Measurements from ENCODE around the gene RAB13.

RAB13 gene

DNA sequence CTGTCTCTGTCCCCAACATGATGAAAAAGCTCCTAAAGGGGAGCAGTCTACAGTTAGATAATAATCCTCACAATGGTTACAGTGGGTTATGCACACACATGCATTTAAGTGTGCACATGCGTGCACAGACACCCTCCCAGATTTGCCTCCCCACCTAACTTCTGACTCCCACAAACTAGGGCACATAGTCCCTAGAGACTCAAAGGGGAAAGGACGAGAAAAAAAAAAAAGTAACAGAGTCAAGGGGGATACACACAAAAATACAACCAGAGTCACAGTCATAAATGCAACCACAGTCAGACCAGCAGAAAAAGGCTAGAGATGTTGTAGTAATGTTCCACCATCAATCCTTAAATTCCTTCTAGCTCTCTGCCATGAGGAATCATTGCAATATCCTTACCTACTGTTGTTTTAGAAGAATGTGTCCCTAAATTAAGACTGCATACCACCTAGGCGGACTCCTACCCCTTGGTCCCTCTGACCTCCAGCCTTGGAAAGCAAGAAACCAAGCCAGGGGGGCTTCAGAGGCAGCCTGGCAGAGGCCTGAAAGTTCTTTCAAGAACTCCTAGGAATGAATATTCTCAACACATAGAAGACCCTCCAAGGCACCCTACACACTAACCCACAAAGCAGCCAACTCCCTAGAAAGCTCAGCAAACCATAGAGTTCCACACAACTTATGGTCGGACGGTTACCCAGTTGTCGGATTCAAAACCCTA, 29.0 kb downstream of the RAB13 start:
- no peak for DNase-seq (ENCODE audit: low read depth in 2 of 2)

DNA sequence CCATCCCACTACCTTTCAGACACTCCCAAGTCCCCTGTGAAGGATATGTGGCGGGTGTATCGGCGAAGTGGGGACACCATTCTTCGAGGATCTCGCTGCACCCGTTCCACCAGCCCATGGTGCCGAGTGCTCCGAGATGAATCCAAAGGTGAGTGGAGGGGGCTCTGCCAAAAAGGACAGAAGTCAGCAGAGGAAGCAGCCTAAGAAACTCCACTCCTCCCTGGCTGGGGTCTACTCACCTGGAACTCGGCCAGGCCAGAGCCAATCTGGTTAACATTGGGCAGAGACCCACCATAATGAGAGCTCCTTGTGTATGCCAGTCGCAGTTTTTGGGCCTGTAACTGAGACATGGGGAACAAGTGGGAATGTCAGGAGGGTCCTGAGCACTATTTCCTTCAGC, 31.3 kb downstream of the RAB13 start:
- no peak for DNase-seq (ENCODE audit: low read depth in 2 of 2)

DNA sequence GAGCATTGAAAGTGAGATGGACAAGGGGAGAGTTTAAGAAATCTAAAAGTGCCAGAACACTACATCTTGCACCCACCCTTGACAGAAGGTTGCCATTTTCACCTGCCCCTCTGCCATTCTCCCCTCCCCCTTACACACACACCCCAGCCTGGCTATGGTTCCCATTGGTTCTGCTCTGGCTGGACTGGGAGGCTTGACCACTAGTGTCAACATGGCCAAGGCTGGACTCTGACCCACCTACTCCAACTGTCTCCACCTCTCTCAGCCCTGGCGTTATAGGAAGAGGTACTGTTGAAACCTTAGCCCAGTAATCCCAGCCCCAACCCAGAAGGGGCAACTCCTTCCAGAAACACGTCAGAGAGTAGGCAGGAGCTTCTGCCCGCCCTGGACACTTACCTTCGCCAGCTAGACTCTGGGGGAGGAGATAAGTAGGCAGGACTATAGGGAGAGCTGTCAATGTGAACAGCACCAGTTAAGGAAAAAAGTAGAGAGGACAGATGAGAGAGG, 32.2 kb downstream of the RAB13 start:
- no peak for DNase-seq (ENCODE audit: low read depth in 2 of 2)

DNA sequence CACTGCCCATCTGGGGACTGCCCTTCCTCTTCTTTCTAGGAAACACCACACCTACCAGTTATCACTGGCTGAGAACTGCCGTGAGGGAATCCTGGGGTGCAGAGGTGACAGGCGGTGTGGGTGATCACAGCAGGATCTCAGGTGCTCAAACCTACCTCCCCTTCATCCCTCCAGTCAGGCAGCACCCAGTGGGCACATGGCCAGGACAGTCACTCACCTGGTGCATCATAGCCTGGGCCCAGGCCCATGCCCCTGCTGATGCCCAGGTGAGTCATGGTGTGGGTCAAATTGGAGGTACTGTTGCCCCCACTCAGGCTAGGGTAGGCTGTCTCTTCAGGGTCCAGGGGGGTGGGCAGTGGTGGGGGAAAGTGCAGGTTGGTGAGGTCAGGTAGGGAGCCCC, 34.3 kb downstream of the RAB13 start:
- DNase-seq (ENCODE audit: low read depth in 2 of 2): no peak

DNA sequence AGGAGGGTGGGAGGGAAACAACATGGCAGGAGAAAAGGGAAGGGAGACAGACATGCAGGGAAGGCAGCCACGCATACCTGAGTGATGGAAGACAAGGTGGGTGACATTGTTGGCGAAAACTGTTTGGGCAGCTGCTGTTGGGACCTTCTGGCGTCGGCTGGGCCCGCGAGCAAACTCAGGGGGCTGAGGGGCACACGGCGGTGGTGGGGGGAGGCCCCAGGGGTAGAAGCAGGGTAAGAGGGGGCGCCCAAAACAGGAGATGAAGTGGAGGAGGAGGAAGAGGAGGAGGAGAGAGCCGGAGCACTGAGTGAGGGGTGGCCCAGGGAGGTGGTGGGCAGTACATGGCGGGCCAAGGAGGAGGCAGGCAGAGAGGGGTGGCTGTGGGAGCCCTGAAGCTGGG, 35.0 kb downstream of the RAB13 start:
- DNase-seq (ENCODE audit: low read depth in 2 of 2): no peak

DNA sequence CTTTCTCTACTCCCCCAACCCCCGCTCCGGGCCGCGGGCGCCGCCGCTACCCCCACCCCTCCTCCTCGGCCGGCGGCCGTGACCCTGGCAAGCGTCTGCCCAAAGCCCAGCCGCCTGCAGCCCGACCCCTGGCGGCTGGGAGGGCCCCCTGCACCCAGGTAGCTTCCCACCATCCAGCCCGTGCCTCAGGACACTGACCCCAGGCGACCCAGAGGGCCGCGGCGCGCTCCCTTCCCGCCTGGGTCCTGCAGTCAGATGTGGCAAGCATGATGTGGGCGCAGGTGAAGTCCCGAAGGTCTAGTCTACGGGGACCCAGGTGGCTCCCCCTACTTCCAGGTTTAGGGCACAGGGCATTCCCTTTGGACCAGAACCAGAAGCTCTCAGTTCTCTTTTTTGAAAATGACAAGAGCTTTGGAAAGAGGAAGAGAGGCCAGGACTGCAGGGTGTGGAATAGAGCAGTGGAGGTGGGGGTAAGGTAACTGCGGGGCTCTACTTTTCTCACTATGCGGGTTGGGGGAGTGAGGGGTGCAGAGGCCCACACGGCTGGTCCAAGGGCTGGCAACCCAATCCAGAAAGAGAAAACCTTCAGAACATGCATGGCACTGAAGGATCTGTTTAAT, 39.4 kb downstream of the RAB13 start, which contains the start of gene DENND4B:
DENND4B (minus strand) TSS at position 97 of the 620 bp plus-strand sequence. CDS start 2,344 bp downstream, outside the sequence.
- peak; percentile 60 to 66 for DNase-seq (ENCODE audit: low read depth in 2 of 2)

DNA sequence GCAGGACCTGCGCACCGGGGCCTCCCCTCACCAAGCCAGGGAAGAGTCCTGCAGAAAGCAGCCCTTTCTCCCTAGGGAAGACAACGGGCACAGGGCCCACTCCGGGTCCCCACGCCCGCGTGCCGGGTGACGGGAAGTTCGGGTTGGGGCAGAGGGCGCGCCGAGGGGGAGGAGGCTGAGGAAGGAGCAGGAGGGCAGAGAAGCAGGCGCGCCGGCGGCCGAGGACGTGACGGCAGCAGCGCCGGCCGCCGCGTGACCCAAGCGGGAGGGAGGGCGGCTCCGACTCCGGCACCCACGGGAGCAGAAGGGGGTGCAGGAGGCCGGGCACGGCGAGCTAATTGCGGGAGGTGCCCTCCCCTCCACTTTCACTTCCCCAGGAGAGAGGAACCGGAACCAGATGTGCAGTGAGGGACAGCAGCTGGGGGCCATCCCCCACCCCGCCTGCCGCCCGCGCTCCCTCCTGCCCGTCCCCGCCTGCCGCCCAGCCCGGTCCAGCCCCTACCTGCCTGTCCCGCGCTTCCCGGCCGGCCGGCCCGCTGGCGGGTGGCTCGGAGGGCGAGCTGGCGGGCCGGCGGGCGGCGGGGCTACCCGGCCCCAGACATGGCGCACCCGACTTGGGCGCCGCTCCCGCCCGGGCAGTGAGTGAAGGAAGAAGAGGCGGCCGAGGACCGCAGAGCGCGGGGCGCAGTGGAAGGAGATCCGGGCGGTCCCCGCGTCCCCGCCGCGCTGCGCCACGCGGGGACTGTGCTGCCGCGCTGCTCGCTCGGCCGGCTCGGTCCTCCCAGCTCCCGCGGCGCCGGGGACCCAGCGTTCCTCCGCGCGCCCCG, 40.1 kb downstream of the RAB13 start:
- DNase-seq (ENCODE audit: low read depth in 2 of 2): peak; percentile 45 to 58

DNA sequence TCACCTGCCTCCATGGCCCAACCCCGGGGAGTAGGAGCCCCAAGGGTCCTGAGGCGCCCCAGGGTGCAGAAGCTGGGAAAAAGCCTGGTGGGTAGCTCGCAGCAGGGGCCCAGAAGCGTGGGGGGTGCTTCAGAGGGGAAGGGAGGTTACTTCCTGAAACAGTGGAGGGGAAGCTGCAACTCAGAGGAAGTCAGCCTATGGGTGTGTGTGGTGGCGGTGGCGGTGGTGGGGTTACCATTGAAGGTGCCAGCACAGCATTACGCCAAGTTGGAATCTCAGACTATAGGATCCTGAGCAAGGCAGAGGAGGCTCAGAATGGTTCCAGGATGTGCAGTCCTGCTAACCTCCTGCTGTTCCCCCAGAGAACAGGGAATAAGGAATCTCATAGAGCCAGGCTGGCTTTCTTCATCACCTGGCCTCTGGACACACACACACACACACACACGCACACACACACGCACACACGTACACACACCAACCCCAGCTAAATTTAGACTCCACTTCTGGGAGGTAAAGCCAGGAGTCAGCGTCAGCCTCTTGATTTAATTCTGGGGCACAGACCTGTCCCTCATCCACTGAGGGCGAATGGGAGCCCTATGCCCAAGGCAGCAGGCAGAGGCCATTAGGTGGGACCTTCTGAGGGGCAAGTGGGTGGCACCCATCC, 40.9 kb downstream of the RAB13 start:
- peak; percentile 48 to 67 for DNase-seq (ENCODE audit: low read depth in 2 of 2)

DNA sequence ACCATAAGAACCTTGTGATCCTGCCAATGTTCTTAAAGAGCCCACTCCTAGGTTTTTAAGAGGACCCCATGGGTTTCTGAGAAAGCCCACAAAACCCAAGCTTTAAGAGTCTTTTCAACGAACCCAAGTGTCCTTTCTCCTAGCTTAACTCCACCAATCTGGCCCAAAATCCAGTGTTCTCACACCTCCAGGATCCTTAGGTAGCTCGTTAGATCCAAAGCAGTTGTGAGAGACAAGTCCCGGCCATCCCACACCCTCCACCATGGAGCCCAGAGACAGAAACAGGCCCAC, 41.4 kb downstream of the RAB13 start:
- DNase-seq (ENCODE audit: low read depth in 2 of 2): no peak

DNA sequence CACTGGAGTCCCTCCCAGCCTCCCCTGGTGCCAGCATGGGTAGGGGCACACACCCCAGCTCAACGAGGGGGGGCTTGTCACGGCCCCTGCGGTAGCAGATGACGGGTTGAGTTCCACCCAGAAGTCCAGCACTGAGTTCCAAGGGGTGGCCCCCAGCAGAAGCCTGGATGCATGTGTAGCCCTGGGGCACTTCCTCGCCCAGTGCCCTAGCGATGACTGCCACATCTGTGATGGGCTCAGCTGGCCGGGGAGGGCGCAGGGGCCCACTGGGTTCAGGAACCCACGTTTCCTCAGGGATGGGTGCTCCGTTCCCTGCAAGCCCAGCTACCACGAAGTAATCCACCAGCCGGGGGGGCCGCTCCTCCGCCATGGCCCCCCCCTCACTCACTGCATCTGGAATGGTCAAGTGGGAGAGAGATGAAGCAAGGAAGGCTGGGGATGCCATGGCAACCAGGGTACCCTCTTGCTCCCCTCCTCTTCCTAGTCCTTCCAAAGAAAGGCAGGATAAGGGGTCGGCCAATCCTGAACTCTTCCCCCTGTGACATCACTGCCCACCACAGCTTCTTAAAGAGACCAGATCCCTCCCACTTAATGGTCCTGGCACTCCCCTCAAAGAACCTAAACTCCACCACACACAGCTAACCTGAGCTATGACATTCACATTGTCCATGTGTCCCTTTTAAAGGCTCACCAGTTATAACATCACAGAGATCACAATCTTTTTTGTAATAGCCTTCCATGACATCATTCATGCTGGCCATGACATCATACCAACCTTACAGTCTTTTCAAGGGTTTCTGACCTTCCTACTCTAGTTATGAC, 41.9 kb downstream of the RAB13 start:
- no peak for DNase-seq (ENCODE audit: low read depth in 2 of 2)

DNA sequence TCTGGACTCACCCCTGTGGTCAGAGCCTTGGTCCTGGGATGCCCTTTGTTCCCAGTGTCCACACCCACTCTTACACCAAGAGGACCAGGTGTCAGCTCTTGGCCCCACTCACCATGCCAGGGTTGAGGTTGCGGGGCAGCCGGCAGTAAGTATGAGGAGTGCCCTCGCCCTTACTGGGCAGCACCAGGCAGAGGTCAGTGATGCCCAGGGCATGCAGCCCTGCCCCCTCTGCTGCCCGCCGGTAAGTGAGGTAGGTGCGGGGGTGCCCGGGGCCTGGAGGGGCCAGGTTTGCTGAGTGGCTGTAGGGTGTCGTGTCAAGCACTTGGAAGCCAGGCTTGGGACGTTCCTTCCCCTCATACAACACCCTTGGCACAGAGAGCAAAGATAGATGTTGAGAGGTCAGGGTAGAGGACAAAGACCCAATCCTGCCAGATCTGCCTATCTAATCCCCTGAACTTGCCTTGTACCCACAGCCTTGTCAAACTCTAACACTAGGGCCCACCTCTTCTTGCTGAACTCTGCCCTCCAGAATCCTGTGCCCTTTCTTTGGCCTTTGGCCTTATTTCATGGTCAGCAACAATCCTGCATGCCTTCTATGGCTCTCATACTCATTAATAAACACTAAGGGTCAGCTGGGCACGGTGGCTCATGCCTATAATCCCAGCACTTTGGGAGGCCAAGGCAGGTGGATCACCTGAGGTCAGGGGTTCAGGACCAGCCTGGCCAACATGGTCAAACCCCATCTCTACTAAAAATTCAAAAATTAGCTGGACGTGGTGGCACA, 43.2 kb downstream of the RAB13 start:
- no peak for DNase-seq (ENCODE audit: low read depth in 2 of 2)

DNA sequence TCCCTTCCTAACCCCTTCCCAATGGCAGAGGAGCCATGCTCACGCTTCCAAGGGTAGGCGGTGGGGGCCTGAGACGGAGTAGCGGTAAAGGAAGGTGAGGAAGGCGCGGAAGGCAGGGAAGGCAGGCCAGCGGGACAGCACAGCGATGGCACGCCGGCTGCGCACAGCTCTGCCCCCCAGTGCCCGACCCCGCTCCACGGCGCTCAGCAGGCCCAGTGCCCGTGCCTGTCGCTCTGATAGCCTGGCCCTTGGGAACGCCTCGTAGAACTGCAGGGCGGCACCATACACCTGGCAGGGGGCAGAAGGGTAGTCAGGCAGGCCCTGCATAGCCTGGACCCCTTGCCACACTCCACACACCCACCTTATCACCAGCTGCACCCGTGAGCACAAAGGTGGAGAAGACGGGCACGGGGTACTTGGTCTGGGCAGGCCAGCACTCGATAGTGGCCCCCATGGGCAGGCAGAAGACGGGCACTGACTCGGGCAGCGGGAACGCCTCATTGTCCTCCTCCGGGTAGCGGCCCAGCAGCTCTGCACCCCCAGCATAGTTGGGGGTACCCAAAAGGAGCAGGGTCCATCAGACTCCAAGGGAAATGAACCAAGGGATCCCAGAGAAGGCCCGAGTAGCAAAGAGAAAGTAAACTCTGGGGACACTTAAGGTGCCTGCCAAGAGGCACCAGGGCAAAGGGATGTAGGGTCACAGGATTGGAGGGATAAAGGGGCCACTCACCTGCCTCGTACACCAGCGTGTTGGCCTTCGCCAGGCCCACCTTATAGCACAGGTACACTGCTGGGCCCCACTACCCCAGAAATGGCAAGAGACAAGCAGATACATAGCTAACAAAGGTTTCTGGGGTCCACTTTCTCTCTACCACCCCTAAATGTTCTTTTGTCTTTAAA, 44.1 kb downstream of the RAB13 start:
- no peak for DNase-seq (ENCODE audit: low read depth in 2 of 2)

DNA sequence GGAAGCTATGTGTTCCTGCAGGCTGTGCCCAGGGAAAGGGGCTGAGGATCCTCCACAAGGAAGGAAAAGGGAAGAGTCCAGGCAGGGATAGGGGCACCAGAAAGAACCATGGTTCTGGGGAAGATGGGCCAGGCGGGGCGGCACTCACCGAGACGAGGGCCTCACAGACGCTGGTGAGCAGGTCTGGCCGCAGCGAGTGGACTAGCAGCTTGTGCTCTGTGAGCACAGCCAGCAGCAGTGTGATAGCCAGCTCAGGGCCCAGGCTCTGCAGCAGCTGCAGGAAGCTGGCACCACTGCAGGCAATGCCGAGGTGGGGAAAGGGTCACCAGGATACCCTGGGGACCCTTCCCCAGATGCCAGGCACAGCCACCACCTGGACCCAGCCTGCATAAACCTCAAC, 45.4 kb downstream of the RAB13 start:
- DNase-seq (ENCODE audit: low read depth in 2 of 2): no peak

DNA sequence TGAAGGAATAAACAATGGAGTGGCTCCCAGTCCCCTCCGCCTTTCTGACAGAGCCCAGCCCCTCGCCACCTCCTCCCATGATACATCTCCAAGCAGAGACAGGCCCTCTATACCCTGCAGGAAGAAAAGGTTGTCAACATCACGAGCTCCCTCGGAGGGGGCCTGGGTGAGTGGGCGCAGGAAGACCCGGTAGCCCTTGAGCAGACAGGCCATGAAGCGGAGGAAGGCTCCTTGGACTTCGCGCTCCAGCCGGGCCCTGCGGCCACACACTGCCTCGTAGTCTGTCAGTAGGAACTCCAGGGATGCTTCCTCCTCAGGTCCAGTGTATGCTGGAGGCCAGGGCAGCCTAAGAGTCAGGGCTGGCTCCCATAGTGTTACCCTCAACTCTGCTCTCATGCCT, 46.7 kb downstream of the RAB13 start:
- no peak for DNase-seq (ENCODE audit: low read depth in 2 of 2)

DNA sequence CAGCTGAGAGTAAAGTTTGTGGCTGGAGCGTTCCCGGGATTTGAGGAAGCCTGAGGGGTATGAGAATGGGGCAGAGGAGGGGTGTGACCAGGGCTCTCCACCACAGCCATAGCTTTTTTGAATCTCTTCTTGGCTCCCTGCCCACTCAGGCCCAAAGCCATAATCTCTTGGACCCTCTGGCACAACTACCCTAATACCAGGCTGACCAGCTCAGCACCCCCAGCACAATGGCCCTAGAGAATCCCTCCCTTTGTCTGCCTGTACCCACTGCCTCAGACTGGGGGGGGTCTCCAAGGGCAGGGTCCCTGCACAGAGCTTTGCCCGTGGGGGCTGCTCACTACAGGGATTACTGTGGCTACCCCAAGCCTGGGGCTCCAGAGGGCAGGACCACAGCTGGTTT, 47.1 kb downstream of the RAB13 start:
- DNase-seq (ENCODE audit: low read depth in 2 of 2): no peak

DNA sequence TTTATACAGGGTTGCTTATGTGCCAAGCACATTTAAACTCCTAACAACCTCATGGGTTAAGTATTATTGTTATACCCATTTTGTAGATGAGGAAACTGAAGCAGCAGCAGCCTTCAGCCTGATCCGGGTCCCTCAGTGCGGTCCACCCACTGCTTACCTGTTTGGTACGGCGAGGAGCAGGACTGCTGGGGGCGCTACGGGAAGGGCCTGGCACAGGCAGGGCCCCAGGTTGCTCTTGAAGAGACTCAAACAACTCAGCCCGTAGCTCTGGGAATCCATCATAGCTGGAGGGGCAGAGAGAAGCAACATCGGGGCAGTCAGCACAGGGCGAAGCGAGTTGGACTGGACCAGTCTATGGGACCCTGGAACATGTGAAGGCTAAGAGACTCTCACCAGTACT, 48.8 kb downstream of the RAB13 start:
- DNase-seq (ENCODE audit: low read depth in 2 of 2): no peak

DNA sequence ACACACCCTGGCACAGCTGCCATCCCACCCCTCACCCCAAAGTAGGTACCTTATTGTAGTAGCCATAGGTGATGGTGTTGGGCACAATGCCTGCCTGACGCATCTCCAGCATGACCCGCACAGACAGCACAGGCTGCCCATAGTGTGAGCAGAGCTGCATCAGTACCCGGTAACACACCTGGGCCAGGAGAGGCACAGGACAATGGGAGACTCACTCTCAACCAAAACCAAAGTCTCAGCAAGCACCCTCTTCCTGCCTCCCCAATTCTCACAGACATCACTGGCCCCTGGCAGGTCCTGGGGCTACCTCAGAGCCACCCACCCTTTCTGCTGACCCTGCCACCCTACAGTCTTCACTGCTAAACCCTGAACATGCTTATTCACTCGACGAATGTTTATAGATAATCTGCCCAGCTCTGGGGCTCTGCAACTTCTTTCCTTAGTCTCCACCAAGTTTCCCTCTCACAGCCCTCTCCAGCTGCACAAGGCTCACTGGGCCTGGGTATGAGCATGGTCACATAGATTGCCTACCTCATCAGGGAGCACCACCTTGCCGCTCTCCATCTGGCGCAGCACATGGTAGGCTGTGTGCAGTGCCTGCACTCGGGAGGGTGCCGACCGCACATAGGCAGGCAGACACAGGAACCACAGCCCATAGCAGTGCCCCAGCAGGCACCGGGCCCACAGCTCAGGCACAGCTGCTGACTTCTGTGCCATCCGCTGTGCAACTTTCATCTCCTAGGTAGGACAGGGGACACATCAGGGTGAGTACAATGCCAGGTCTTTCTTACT, 49.9 kb downstream of the RAB13 start:
- no peak for DNase-seq (ENCODE audit: low read depth in 2 of 2)

DNA sequence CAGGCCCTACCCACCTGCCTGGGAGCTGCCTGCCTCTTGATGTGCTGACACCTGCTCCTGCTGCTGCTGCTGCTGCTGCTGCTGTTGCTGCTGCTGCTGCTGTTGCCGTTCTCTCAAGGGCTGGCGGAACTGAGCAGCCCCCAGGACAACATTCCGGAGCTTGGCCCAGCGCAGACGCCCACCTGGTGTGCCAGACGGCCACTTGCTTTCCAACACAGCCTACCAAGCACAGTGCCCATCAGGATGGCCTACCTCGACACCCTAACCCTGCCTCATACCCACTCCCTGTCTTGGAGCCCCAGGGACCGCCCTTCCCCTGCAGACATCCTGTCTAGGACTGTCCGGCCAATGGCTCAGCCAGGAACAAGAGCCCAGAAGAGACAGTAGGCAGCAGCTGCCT, 51.4 kb downstream of the RAB13 start:
- DNase-seq (ENCODE audit: low read depth in 2 of 2): no peak

DNA sequence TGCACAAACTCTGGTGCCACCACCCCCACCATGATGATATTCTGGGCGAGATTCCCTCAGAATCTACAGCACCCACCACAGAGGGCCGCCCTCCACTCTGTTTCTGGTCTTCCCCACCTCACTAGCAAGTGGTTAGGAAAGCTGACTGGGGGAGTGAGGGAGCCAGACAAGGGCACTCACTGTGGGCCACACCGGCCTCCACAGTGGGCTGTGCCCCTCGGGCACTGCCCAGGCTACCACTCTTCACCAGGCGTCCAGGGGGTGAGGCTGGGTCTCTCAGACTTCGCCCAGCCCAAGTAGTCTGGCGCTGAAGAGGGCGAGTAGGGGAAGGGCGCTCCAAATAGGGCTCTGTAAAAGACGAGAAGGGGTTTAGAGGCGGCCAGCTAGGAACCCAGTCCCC, 52.2 kb downstream of the RAB13 start:
- DNase-seq (ENCODE audit: low read depth in 2 of 2): no peak

Measured in stimulated activated CD4-positive, alpha-beta T cell treated with anti-CD3 and anti-CD28 coated beads, Interleukin-12 subunit alpha, Interleukin-12 subunit beta, amount 100 ng/mL, for 24 hours (primary cell).